BJ (cell line): ENCODE results near the gene TSPYL2. TPM values are rescaled to one million over a fixed set of nuclear protein-coding genes. Genes with fewer than 3 reads are reported as not detected.
A peak's percentile ranks its signal among the peaks of the same experiment; 100 is the strongest.

ENCODE experiments used
- CTCF ChIA-PET: fragments of 350-600 bp; formaldehyde crosslinking; extraction: SDS; loops from one replicate; lab custom pipeline; 2021; ENCODE audit warnings: antibody characterized with exemption, inconsistent platforms; lab: Yijun Ruan, JAX
- POLR2A ChIA-PET: fragments of 300-600 bp; sonication (Branson Sonifier 250); formaldehyde crosslinking; extraction: SDS; loops from one replicate; lab custom pipeline; 2021; ENCODE audit warnings: antibody characterized with exemption; lab: Charles Lee
- DNase-seq: peaks from one replicate; pipeline ENCODE4 v3.0.0-alpha.2; 2011; ENCODE audit warnings: low read depth
- H3K27me3 ChIP-seq: 2 replicates; pipeline ENCODE4 v1.6.0; 2011; ENCODE audit warnings: low read length; ENCODE audit not compliant: control insufficient read depth, insufficient read depth
- H3K36me3 ChIP-seq: 2 replicates; pipeline ENCODE4 v1.5.1; 2011; ENCODE audit warnings: low read length; ENCODE audit not compliant: control insufficient read depth, insufficient read depth
- H3K4me3 ChIP-seq: 2 replicates; pipeline ENCODE4 v1.5.1; 2011; ENCODE audit warnings: low read depth, mild to moderate bottlenecking, control low read depth, low read length
- polyA plus RNA-seq: library from polyadenylated mRNA; depleted of rRNA; stranded (reverse); fragments of >200 nt; gene quantifications from 2 replicates; pipeline ENCODE4 v1.2.3, GENCODE V29; 2011
- TF ChIP-seq, protein P1 (sequence below): IDR thresholded peaks from 2 replicates; pipeline ENCODE4 v1.5.1; 2011; ENCODE audit warnings: low read depth, mild to moderate bottlenecking, control low read depth, inconsistent platforms, low read length, moderate library complexity; ENCODE audit not compliant: insufficient read depth

TSPYL2 gene
- polyA plus RNA-seq, 1 experiment = 22.9 TPM

DNA sequence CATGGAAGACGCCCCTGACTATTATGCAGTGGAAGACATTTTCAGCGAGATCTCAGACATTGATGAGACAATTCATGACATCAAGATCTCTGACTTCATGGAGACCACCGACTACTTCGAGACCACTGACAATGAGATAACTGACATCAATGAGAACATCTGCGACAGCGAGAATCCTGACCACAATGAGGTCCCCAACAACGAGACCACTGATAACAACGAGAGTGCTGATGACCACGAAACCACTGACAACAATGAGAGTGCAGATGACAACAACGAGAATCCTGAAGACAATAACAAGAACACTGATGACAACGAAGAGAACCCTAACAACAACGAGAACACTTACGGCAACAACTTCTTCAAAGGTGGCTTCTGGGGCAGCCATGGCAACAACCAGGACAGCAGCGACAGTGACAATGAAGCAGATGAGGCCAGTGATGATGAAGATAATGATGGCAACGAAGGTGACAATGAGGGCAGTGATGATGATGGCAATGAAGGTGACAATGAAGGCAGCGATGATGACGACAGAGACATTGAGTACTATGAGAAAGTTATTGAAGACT is 3.6 kb downstream of the TSPYL2 start:
- Histone ChIP-seq H3K4me3 (no peak overlapping the region), H3K27me3 (no peaks in the 10 kb centered on the region), H3K36me3 (peaks cover 14% of the 10 kb centered on the region)
- TF ChIP-seq, protein P1, sequence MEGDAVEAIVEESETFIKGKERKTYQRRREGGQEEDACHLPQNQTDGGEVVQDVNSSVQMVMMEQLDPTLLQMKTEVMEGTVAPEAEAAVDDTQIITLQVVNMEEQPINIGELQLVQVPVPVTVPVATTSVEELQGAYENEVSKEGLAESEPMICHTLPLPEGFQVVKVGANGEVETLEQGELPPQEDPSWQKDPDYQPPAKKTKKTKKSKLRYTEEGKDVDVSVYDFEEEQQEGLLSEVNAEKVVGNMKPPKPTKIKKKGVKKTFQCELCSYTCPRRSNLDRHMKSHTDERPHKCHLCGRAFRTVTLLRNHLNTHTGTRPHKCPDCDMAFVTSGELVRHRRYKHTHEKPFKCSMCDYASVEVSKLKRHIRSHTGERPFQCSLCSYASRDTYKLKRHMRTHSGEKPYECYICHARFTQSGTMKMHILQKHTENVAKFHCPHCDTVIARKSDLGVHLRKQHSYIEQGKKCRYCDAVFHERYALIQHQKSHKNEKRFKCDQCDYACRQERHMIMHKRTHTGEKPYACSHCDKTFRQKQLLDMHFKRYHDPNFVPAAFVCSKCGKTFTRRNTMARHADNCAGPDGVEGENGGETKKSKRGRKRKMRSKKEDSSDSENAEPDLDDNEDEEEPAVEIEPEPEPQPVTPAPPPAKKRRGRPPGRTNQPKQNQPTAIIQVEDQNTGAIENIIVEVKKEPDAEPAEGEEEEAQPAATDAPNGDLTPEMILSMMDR = no peak
- DNase-seq = no peak
- ChIA-PET CTCF (no interaction called here), POLR2A (no interaction called here)

DNA sequence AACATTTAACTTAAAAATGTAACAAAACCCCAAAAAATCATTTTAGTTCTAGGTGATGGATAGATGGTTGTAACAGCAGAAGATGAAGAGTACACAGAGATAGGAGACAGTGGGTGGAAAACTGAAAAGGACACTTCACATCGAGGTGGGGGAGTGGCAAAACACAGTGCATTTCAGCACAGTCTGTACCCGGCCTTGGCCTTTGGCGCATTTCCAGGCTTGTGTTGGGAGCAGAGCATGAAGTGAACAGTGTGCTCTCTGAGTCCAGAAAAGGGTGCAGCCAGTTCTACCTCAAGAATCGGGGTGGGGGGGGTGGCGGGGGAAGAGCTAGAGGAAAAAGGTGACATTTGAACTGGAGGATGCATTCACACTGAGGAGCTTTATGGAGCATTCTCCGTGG is 4.3 kb downstream of the TSPYL2 start:
- CTCF ChIA-PET = interaction anchor here (1.4 kb wide), 1 partner anchor 14 kb away, joined by 4 read pairs; no protein-coding TSS in a partner anchor
- DNase-seq = no peak
- Histone ChIP-seq H3K27me3 (no peaks in the 10 kb centered on the region), H3K36me3 (peaks cover 14% of the 10 kb centered on the region), H3K4me3 (no peak overlapping the region)
- TF ChIP-seq, protein P1 = no peak
- POLR2A ChIA-PET = no interaction called here

DNA sequence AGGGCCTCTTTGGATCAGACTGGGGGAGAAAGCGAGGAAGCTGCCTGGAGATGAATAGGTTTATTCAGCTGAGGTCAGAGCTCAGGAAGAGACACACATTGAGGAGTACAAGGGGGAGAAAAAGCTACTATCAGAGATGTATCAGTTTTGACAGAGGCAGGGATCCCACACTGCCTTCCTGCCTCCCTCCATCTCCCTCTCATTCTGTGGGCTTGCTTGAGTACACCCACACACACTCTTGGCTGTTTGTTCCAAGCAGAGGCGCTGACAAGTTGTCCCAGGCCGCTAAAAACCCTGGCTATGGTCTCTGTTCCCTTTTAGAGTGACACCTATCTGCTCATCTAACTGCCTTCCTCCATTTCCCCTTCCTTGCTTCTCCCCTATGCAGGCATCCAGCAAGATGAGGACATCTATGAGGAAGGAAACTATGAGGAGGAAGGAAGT is 5.2 kb downstream of the TSPYL2 start:
- POLR2A ChIA-PET = no interaction called here
- CTCF ChIA-PET = interaction anchor here (1.4 kb wide), 1 partner anchor 15 kb away, joined by 4 read pairs; no protein-coding TSS in a partner anchor
- Histone ChIP-seq H3K4me3 (no peak overlapping the region), H3K27me3 (no peaks in the 10 kb centered on the region), H3K36me3 (peaks cover 14% of the 10 kb centered on the region)
- no peak for DNase-seq
- TF ChIP-seq, protein P1 = no peak

DNA sequence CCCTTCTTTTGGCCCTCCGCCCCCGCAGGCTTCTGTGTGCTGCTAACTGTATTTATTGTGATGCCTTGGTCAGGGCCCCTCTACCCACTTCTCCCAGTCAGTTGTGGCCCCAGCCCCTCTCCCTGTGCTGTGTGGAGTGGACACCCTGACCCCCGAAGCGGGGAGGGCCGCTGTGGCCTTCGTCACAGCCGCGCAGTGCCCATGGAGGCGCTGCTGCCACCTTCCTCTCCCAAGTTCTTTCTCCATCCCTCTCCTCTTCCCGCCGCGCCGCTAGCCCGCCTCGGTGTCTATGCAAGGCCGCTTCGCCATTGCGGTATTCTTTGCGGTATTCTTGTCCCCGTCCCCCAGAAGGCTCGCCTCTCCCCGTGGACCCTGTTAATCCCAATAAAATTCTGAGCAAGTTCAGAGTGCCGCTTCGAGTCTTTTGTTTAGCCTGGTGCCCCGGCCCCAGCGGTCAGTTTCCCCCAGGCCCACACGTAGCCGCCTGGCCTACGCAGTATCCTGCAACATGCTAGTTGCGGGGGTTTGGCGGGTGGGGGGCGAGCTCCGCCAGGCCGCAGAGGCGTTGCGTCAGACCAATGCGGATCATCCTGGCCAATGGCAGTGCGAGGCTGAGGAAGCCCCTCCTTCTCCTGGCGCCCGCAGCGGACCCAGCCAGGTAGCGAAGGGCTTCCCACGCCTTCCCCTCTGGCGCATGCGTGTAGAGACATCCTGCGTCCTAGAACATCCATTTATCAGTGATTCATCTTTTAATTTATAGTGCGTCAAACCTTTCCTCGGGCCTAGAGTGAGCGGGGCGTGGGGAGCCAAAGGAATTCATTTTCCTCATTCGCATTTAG is 6.2 kb downstream of the TSPYL2 start:
- CTCF ChIA-PET = interaction anchor here (0.6 to 1.0 kb wide), 4 partner anchors 10 to 46 kb away, joined by 3 to 4 read pairs (median 4); no protein-coding TSS in a partner anchor
- TF ChIP-seq, protein P1 = no peak
- POLR2A ChIA-PET = no interaction called here

DNA sequence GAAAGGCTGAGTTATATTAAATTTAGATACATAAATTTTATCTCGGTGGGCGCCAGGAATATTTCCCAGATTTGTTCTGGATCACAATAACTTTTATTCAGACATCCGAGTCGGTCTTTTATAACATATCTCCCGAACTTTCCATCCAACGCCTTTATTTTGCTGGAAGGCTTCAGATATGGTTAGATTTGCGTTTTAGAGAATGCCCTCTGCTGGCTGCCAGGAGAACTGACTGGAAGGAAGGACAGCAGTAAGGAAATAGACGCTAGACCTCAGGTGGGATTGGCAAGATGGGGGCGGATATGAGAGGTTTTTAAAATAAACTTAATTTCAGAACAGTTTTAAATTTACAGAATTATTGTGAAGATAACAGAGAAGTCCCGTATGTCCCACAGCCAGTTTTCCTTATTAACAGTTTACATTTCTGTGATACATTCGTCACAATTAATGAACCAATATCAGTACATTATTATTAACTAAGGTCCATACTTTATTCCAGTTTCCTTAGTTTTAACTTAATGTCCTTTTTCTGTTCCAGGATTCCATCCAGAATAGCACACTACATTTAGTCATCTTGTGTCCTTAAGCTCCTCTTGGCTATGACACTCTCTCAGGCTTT is 7.2 kb downstream of the TSPYL2 start:
- CTCF ChIA-PET = interaction anchor here (0.6 to 1.0 kb wide), 3 partner anchors 11 to 24 kb away, joined by 3 to 4 read pairs (median 3); no protein-coding TSS in a partner anchor
- POLR2A ChIA-PET = no interaction called here
- TF ChIP-seq, protein P1 = peak; percentile 71
- H3K4me3 ChIP-seq = peak overlapping the region; percentile 32
- H3K36me3 ChIP-seq = peaks cover 12% of the 10 kb centered on the region
- no peak for DNase-seq
- no peaks in the 10 kb centered on the region for H3K27me3 ChIP-seq

More for the DNA sequence above, 6.2 kb downstream of the TSPYL2 start:
- no peaks in the 10 kb centered on the region for H3K27me3 ChIP-seq
- DNase-seq = no peak
- H3K4me3 ChIP-seq = peak overlapping the region; percentile 32
- peaks cover 14% of the 10 kb centered on the region for H3K36me3 ChIP-seq
